ENCODE results near the gene MRPS35. TPM values are rescaled to one million over a fixed set of nuclear protein-coding genes. Genes with fewer than 3 reads are reported as not detected.
A peak's percentile ranks its signal among the peaks of the same experiment; 100 is the strongest.

MRPS35 gene
- 115 and 149 TPM in 2 replicates for total RNA-seq (2014; rRNA removed; shearing (Covaris generic))

GRCh38 chr12:27710592-27711316, at the start of gene MRPS35:
MRPS35 (plus strand) TSS chr12:27710832; CDS start chr12:27710844, 12 bp downstream.
- DNase-seq (ENCODE audit: low read depth): peak; percentile 97

DNA sequence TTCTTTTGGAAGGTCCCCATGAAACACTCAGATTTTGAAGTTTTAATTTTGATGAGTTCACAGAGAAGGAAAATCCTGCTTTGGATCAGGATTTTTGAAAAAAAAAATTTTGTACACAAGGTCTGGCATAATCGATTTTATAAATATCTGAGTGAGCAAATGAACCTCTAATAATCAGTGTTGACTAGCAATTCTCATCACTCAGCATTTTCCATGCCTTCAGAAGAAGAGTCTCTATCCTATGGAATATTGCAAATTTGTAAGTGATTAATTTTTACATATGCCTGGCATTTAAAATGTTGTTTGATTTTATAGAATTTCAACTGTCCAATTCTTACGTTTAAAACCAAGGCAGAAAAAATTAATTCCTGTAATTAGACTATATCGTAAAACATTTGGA, 44.9 kb upstream of the MRPS35 start:
- DNase-seq (ENCODE audit: low read depth): no peak

DNA sequence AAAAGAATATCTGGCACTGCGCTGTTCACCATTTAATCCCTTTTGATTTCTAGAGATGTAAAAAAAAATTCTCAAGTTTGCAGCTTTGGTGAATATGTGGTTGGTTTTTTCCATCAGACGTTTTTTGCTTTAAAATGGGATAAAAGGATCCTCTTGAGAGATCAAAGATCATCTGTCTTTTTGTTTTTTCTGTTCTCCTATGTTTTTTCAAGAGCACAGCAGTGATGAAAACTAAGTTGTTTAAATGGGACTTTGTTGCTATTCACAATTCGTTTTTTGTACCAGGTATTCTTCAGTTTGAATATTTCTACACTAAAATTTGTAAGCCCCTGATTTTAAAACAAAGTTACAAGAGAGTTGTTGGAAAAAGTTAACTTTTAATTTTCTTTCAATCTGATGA, 44.1 kb upstream of the MRPS35 start:
- DNase-seq (ENCODE audit: low read depth): no peak

DNA sequence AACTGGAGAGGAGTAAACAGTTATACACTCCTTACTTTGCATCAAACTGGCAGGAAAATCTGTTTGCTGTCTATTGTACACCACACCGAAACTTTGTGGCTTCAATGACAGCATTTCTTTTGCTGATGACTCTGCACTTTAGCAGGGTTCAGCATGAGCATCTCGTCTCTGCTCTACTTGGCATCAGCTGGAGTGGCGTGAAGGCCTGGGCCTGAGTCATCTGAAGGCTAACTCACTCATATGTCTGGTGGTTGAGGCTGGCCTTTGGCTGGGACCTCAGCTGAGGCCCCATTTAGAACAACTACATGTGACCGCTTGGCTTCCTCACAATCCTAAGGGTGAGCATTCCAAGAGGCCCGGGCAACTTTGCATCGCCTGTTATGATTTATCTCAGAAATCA, 43.1 kb upstream of the MRPS35 start:
- peak; percentile 23 for DNase-seq (ENCODE audit: low read depth)

DNA sequence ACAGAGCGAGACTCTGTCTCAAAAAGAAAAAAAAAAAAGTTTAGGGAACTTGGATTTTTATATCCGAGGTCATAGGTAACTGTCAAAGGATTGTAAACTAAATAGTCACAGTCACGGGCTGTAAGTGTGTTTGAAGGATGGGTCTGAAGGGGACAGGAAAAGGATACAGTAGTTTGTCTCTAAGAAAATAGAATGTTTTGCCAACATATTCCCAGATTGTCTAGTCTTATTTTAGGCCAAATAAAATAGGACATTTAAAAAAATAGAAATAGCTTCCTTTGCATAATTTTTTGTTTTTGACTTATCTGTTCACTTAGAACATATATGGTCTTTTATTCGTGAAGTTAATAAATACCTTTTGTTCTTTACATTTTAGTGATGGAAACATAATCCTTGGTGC, 38.6 kb upstream of the MRPS35 start:
- no peak for DNase-seq (ENCODE audit: low read depth)

DNA sequence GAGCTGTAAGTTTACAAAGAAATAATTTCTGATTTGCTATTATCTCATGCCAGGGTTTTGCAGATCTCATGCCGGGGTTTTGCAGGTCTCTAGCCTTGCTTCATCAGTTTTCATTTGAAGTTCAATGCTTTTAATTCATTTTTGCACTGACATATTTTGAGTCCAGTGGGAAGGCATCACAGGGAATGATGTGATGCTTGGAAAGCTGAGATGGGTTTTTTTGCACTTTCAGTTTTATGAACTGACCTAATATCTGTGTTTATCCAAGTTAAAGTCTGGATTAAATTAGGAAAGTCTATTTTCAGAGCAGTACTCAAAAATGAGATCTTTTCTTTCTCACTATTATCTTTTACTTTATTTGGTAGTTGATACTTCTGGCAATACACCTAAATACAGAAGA, 38.0 kb upstream of the MRPS35 start:
- no peak for DNase-seq (ENCODE audit: low read depth)

GRCh38 chr12:27673101-27673718, 37.4 kb upstream of the MRPS35 start:
- no peak for DNase-seq (ENCODE audit: low read depth)

- DNase-seq (ENCODE audit: low read depth): no peak
These were observed 35.6 kb upstream of the MRPS35 start for GRCh38 chr12:27674989-27675388.

DNA sequence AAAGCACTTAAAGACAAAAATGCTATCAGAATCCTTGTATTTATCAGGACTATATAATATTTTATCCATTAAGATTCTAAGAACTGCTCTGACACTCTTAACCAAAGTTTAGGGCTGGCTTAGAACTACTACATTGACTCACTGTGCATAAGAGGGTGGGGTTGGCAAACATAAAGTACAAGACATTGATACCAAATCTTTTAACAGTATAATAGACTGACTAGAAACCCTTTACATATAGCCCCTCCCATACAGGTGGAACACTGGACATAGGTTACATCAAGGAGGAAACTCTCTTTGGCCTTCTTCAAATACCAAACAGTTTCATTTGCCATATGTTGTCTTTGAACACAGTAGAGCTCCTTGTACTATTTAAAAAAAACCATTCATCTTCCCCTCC, 30.0 kb upstream of the MRPS35 start:
- DNase-seq (ENCODE audit: low read depth): no peak

DNA sequence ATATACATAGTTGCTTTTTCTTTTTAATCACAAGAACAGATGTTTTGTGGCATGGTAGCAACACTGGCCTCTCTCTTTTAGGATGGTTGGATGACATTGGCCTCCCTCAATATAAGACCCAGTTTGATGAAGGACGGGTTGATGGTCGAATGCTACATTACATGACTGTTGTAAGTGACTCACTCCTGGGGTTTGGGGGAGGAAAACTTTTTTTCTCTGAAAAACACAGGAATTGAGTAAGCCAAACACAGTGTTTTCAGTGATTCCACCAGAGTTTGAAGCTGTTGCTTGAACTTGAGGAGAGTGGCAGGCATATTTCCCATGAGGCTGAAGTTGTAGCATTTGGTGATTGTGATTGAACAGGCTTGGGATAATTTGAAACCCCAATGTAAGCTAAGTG, 28.1 kb upstream of the MRPS35 start:
- DNase-seq (ENCODE audit: low read depth): no peak

GRCh38 chr12:27685274-27685673, 25.4 kb upstream of the MRPS35 start:
- DNase-seq (ENCODE audit: low read depth): no peak

GRCh38 chr12:27686147-27686546, 24.5 kb upstream of the MRPS35 start:
- DNase-seq (ENCODE audit: low read depth): no peak

- DNase-seq (ENCODE audit: low read depth): no peak
These were observed 22.0 kb upstream of the MRPS35 start for GRCh38 chr12:27688671-27689070.

DNA sequence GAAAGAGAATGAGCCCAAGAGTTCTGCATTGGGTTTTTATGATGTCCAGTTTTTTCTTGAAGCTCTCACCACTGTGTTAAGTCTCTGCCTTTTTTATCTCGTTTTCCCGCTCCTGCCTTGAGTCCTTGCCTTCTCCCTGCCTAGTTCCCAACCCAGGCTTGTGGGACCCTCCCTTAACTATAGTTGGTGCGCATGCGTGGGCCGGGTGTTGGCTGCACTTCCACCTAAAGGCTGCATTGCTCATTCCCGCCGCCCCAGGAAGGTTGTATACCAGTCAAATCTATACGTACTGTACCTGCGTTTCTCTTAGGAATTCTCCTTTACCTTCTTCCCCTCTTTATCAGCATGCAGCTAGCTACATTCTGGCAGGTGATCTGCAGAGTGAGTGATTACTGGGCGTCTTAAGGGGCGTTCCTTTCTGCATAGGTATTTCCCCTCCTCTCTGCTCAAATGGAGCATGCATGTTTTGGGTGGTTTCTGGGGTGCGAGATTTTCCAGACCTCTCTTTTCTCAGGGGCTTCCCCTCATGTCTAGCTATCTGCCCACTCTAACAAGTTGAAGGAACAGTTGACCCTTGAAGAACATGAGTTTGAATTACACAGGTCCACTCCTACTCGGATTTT, 21.0 kb upstream of the MRPS35 start:
- DNase-seq (ENCODE audit: low read depth): no peak

DNA sequence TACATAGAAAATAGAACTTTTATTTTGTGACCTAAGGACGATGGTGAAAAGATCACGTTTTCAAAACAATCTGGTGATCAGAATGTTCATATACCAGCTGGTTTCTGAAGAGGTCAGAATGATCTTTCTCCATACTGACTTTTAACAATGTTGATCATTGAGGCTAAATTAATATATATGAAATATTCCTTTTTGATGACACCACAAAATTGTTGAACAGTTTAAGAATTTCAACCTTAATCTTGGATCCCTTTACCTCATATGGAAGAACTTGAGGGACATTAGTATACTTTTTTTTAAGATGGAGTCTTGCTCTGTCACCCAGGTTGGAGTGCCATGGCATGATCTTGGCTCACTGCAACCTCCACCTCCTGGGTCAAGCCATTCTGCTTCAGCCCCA, 17.2 kb upstream of the MRPS35 start:
- no peak for DNase-seq (ENCODE audit: low read depth)

GRCh38 chr12:27695556-27696292, 14.9 kb upstream of the MRPS35 start:
- no peak for DNase-seq (ENCODE audit: low read depth)

DNA sequence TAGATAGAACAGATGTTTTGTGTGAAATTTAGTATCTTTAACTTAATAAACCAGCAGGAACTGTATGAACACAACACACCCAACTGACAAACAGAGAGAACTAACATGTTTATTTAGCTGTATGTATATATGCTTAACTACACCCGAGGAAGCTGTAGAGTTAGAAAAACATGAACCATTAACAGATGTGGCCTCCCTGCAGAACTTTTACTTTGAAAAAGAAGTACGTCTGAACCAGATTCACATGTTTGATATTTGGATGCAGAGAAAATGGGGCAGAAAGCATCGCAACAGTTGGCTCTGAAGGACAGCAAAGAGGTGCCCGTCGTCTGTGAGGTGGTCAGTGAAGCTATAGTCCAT, 14.4 kb upstream of the MRPS35 start, which contains the start of gene REP15:
REP15 (plus strand) TSS at position 155 of the 360 bp plus-strand sequence; CDS start at position 271, 116 bp downstream.
- DNase-seq (ENCODE audit: low read depth): no peak

GRCh38 chr12:27696864-27697564, 13.6 kb upstream of the MRPS35 start:
- no peak for DNase-seq (ENCODE audit: low read depth)

DNA sequence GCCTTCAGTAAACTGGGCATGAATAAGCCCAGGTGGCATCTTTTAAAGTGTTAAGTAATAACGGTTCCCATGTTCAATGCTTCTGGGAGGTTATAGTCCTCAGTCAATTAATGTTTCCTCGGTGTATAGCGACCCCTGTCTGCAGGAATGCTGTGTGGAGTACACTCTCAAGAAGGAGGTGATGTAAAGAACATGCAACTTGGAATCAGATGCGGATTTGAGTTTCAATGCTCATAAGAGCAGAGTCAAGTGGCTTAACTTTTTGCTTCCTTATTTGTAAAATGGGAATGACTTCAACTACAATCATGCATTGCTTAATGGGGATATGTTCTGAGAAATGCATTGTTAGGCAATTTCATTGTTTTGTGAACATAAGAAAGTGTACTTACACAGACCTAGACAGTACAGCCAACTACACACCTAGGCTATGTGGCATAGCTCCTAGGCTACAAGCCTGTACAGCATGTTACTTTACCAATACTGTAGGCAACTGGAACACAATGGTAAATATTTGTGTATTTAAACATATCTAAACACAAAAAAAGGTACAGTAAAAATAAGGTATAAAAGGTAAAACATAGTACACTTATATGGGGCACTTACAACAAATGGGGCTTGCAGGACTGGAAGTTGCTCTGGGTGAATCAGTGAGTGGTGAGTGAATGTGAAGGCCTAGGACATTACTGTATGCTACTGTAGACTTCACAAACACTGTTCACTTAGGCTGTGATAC, 6.7 kb upstream of the MRPS35 start:
- peak; percentile 73 for DNase-seq (ENCODE audit: low read depth)

DNA sequence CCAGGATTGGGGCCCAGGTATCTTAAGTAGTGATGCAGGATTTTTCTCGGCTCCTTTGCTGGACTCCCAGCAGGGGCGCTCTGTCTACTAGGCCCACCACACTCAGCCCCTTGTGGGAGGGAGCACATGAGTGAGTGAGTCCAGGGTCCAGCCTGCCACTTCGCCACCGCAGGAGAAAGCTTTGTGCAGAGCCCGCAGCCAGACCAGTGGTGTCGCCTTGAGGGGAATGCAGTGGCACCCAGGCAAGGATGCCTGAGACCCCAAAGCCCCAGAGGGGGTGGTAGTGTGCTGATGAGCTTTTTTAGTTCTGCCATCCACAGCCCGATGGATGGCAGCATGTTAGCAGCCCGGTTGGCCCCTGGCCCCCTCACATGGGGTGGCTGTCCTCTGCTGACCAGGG, 5.4 kb upstream of the MRPS35 start:
- DNase-seq (ENCODE audit: low read depth): no peak

DNA sequence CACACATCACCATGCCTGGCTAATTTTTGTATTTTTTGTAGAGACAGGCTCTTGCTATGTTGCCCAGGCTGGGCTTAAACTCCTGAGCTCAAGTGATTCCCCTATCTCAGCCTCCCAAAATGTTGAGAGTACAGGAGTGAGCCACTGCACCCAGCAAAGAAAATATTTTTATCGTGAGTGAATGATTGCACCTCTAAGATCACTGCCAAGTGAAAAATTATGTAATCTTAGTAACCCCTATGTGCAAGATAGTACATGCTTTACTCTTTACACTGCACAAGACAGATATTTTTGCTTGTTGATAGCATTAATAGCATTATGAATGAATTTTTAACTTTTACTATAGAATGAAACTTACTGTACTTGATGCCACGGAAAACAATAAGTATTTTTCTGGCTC, 3.4 kb upstream of the MRPS35 start:
- no peak for DNase-seq (ENCODE audit: low read depth)

Measured in Daoy (cell line).